H1 (cell line): ENCODE measurements around the gene TNFAIP2. TPM values are rescaled to one million over a fixed set of nuclear protein-coding genes. Genes with fewer than 3 reads are reported as not detected.

ENCODE experiments used
- ATF3 ChIP-seq: IDR thresholded peaks from 2 replicates; pipeline ENCODE4 v1.6.1; 2011; ENCODE audit warnings: low read depth, mild to moderate bottlenecking, low read length; ENCODE audit not compliant: insufficient read depth
- CBX5 ChIP-seq: fragments of 300-800, 300-1000 bp; sonication (generic); IDR thresholded peaks from 2 replicates; pipeline ENCODE4 v1.7.1; 2016; ENCODE audit warnings: antibody characterized with exemption, low read length, low read depth
- E2F6 ChIP-seq: IDR thresholded peaks from 2 replicates; pipeline ENCODE4 v1.6.1; 2012; ENCODE audit warnings: inconsistent platforms
- KDM5A ChIP-seq: fragments of 200-600 bp; IDR thresholded peaks from 2 replicates; pipeline ENCODE4 v1.7.1; 2012; ENCODE audit warnings: mild to moderate bottlenecking, low read length, inconsistent platforms, mixed read lengths
- NANOG ChIP-seq: IDR thresholded peaks from 2 replicates; pipeline ENCODE4 v1.6.1; 2011; ENCODE audit warnings: low read length, low read depth, mild to moderate bottlenecking, inconsistent platforms; ENCODE audit not compliant: insufficient read depth, poor library complexity, severe bottlenecking
- SRF ChIP-seq: IDR thresholded peaks from 2 replicates; pipeline ENCODE4 v1.6.1; 2011; ENCODE audit warnings: mild to moderate bottlenecking, low read depth, low read length, moderate library complexity
- YY1 ChIP-seq: IDR thresholded peaks from 2 replicates; pipeline ENCODE4 v1.6.1; 2011; ENCODE audit warnings: low read depth, mild to moderate bottlenecking, low read length
- polyA plus RNA-seq, 7 experiments: library from polyadenylated mRNA; depleted of rRNA in 3 of 7; stranded (reverse) in 5 of 7; unstranded in 2 of 7; fragments of >200 nt in 5 of 7; fragments of 200-250 nt in 2 of 7; gene quantifications; 1 replicate in 5 of 7; 2 replicates in 1 of 7; 4 replicates in 1 of 7; pipeline versions ENCODE4 v1.2.1 to v1.2.3, GENCODE V29; 2011 to 2013; ENCODE audit warnings: missing spikeins in 2 of 7, mixed read lengths in 2 of 7
- total RNA-seq: library from RNA; stranded (reverse); fragmentation: NEBNext Ultra II Directional; extraction: Animal tissue kit (Norgen Biotek cat#: 25700); gene quantifications from 2 replicates; pipeline ENCODE4 v1.2.1, GENCODE V29; 2021
- TF ChIP-seq, protein P1 (sequence below): fragments of 300-600 bp; sonication (generic); IDR thresholded peaks from 2 replicates; pipeline ENCODE4 v1.7.1; 2012; ENCODE audit warnings: low read length, moderate library complexity, mild to moderate bottlenecking, inconsistent platforms; ENCODE audit not compliant: insufficient replicate concordance

TNFAIP2 gene
- total and polyA plus RNA-seq, 2 of the 8 experiments (the other 6 are each of a cell fraction or from before 2014, with no cell fraction given) = 28.3 to 34.5 TPM

GRCh38 chr14:103073876-103074728 lies 49.2 kb upstream of the TNFAIP2 start (continued):
- TF ChIP-seq, protein P1, sequence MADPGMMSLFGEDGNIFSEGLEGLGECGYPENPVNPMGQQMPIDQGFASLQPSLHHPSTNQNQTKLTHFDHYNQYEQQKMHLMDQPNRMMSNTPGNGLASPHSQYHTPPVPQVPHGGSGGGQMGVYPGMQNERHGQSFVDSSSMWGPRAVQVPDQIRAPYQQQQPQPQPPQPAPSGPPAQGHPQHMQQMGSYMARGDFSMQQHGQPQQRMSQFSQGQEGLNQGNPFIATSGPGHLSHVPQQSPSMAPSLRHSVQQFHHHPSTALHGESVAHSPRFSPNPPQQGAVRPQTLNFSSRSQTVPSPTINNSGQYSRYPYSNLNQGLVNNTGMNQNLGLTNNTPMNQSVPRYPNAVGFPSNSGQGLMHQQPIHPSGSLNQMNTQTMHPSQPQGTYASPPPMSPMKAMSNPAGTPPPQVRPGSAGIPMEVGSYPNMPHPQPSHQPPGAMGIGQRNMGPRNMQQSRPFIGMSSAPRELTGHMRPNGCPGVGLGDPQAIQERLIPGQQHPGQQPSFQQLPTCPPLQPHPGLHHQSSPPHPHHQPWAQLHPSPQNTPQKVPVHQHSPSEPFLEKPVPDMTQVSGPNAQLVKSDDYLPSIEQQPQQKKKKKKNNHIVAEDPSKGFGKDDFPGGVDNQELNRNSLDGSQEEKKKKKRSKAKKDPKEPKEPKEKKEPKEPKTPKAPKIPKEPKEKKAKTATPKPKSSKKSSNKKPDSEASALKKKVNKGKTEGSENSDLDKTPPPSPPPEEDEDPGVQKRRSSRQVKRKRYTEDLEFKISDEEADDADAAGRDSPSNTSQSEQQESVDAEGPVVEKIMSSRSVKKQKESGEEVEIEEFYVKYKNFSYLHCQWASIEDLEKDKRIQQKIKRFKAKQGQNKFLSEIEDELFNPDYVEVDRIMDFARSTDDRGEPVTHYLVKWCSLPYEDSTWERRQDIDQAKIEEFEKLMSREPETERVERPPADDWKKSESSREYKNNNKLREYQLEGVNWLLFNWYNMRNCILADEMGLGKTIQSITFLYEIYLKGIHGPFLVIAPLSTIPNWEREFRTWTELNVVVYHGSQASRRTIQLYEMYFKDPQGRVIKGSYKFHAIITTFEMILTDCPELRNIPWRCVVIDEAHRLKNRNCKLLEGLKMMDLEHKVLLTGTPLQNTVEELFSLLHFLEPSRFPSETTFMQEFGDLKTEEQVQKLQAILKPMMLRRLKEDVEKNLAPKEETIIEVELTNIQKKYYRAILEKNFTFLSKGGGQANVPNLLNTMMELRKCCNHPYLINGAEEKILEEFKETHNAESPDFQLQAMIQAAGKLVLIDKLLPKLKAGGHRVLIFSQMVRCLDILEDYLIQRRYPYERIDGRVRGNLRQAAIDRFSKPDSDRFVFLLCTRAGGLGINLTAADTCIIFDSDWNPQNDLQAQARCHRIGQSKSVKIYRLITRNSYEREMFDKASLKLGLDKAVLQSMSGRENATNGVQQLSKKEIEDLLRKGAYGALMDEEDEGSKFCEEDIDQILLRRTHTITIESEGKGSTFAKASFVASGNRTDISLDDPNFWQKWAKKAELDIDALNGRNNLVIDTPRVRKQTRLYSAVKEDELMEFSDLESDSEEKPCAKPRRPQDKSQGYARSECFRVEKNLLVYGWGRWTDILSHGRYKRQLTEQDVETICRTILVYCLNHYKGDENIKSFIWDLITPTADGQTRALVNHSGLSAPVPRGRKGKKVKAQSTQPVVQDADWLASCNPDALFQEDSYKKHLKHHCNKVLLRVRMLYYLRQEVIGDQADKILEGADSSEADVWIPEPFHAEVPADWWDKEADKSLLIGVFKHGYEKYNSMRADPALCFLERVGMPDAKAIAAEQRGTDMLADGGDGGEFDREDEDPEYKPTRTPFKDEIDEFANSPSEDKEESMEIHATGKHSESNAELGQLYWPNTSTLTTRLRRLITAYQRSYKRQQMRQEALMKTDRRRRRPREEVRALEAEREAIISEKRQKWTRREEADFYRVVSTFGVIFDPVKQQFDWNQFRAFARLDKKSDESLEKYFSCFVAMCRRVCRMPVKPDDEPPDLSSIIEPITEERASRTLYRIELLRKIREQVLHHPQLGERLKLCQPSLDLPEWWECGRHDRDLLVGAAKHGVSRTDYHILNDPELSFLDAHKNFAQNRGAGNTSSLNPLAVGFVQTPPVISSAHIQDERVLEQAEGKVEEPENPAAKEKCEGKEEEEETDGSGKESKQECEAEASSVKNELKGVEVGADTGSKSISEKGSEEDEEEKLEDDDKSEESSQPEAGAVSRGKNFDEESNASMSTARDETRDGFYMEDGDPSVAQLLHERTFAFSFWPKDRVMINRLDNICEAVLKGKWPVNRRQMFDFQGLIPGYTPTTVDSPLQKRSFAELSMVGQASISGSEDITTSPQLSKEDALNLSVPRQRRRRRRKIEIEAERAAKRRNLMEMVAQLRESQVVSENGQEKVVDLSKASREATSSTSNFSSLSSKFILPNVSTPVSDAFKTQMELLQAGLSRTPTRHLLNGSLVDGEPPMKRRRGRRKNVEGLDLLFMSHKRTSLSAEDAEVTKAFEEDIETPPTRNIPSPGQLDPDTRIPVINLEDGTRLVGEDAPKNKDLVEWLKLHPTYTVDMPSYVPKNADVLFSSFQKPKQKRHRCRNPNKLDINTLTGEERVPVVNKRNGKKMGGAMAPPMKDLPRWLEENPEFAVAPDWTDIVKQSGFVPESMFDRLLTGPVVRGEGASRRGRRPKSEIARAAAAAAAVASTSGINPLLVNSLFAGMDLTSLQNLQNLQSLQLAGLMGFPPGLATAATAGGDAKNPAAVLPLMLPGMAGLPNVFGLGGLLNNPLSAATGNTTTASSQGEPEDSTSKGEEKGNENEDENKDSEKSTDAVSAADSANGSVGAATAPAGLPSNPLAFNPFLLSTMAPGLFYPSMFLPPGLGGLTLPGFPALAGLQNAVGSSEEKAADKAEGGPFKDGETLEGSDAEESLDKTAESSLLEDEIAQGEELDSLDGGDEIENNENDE = no peak
- TF ChIP-seq ATF3 (no peak), SRF (no peak), YY1 (no peak), E2F6 (no peak), NANOG (no peak), CBX5 (no peak), KDM5A (no peak)
